Neural progenitor cell (in vitro differentiated cells): ENCODE data around the gene SNAI3. TPM values are rescaled to one million over a fixed set of nuclear protein-coding genes. Genes with fewer than 3 reads are reported as not detected.
A peak's percentile ranks its signal among the peaks of the same experiment; 100 is the strongest.

Source experiments
- DNase-seq: peaks from one replicate; pipeline ENCODE4 v3.0.0-alpha.2; 2016; ENCODE audit warnings: low spot score
- H2AFZ ChIP-seq: fragments of 200-600 bp; sonication (generic); replicated peaks from 2 replicates; pipeline ENCODE4 v1.6.1; 2016; ENCODE audit warnings: antibody characterized with exemption
- H3F3A ChIP-seq: fragments of 200-600 bp; sonication (generic); 2 replicates; pipeline ENCODE4 v1.6.1; 2016; ENCODE audit warnings: antibody characterized with exemption, low read depth
- H3K27ac ChIP-seq: fragments of 200-600 bp; sonication (generic); 2 replicates; pipeline ENCODE4 v1.5.1; 2016; ENCODE audit warnings: mild to moderate bottlenecking
- H3K27me3 ChIP-seq: fragments of 200-600 bp; sonication (generic); 2 replicates; pipeline ENCODE4 v1.6.1; 2016; ENCODE audit warnings: mild to moderate bottlenecking, moderate library complexity
- H3K36me3 ChIP-seq: fragments of 200-600 bp; sonication (generic); 2 replicates; pipeline ENCODE4 v1.5.1; 2016
- H3K4me1 ChIP-seq: fragments of 200-600 bp; sonication (generic); 2 replicates; pipeline ENCODE4 v1.6.1; 2016; ENCODE audit warnings: mixed run types
- H3K4me2 ChIP-seq: fragments of 200-600 bp; sonication (generic); 2 replicates; pipeline ENCODE4 v1.6.1; 2016
- H3K4me3 ChIP-seq: fragments of 200-600 bp; sonication (generic); 2 replicates; pipeline ENCODE4 v1.5.1; 2016
- H3K79me2 ChIP-seq: fragments of 200-600 bp; sonication (generic); 2 replicates; pipeline ENCODE4 v1.6.1; 2016; ENCODE audit warnings: low read depth
- H3K9ac ChIP-seq: fragments of 200-600 bp; sonication (generic); 2 replicates; pipeline ENCODE4 v1.6.1; 2016
- H3K9me3 ChIP-seq: fragments of 200-600 bp; sonication (generic); 2 replicates; pipeline ENCODE4 v1.5.1; 2016; ENCODE audit warnings: low read depth
- H4K20me1 ChIP-seq: fragments of 200-600 bp; sonication (generic); 2 replicates; pipeline ENCODE4 v1.6.1; 2016; ENCODE audit warnings: low read depth
- H3K27ac Mint-ChIP-seq: 3 replicates; pipeline ENCODE4 v1.8.0; 2021; ENCODE audit warnings: mixed read lengths
- H3K27me3 Mint-ChIP-seq: 2 replicates; pipeline ENCODE4 v1.8.0; 2022; ENCODE audit warnings: low read depth, mild to moderate bottlenecking, inconsistent platforms, moderate library complexity, mixed read lengths; ENCODE audit not compliant: insufficient read depth
- H3K36me3 Mint-ChIP-seq: 3 replicates; pipeline ENCODE4 v1.8.0; 2021; ENCODE audit warnings: mixed read lengths
- H3K4me1 Mint-ChIP-seq: 3 replicates; pipeline ENCODE4 v1.8.0; 2021; ENCODE audit warnings: mixed read lengths
- H3K4me3 Mint-ChIP-seq: 3 replicates; pipeline ENCODE4 v1.8.0; 2021; ENCODE audit warnings: mild to moderate bottlenecking, moderate library complexity, mixed read lengths
- H3K9me3 Mint-ChIP-seq: 3 replicates; pipeline ENCODE4 v1.8.0; 2020; ENCODE audit warnings: mixed read lengths
- EZH2 ChIP-seq: fragments of 200-600 bp; sonication (generic); IDR thresholded peaks from 2 replicates; pipeline ENCODE4 v1.6.1; 2017; ENCODE audit warnings: antibody characterized with exemption, mild to moderate bottlenecking, moderate library complexity
- EZH2phosphoT487 ChIP-seq: fragments of 200-600 bp; sonication (generic); IDR thresholded peaks from 2 replicates; pipeline ENCODE4 v1.6.1; 2017; ENCODE audit warnings: antibody characterized with exemption
- total RNA-seq: library from RNA; depleted of rRNA; stranded (reverse); fragments of >200 nt; gene quantifications from 2 replicates; pipeline ENCODE4 v1.2.3, GENCODE V29; 2015; ENCODE audit warnings: low replicate concordance
- TF ChIP-seq, protein P1 (sequence below): fragments of 200-600 bp; sonication (generic); IDR thresholded peaks from 2 replicates; pipeline ENCODE4 v1.5.1; 2017; ENCODE audit warnings: antibody characterized with exemption, mild to moderate bottlenecking

SNAI3 gene
- total RNA-seq, 1 donor from 2014 or later, result not detected

DNA sequence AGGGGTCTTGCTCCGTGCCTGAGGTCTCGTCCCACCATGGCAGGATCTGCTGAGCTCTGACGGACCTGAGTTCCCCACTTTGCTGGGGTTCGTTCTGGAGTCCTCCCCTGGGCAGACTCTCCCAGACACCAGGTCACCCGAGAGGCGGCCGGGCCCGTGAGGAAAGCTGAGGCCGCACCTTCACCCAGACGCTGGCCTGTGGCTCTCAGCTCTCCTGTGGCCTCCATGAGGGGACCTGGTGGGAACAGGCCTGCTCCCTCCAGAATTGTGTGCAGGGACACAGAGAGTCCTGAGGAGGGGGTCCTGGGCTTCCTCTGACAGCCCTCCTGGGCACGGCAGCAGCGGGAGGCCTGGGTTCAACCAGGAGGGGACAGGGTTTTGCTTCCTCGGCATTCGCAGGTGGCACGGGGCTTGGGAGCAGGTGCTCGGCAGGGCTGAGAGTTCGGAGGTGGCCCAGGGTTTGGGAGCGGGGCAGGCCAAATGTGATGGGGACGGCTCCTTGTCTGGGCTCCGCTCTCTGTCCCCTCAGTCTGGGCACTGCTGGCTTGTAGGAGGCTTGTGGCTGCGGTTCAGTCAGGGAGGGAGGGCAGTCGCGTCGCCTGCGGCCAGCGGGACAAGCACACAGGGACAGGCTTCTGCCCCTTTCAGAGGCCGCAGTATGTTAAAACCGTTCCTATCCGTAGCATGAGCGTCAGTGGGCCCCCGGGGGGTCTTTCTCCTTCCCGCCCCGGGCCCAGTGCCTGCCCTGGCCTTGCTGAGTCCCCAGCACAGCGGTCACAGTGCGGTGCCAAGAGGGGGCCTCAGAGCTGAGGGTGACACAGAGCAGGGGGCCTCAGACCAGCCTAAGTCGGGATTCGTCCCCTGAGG is 8.1 kb upstream of the SNAI3 start:
- no peaks in the 10 kb centered on the region for H3K36me3 ChIP-seq
- Mint-ChIP-seq H3K4me3 (no peak overlapping the region), H3K9me3 (no peaks in the 10 kb centered on the region), H3K27me3 (peaks cover 4% of the 10 kb centered on the region), H3K27ac (no peak overlapping the region), H3K4me1 (no peaks in the 10 kb centered on the region), H3K36me3 (no peaks in the 10 kb centered on the region)
- H3F3A ChIP-seq, result no peaks in the 10 kb centered on the region
- DNase-seq, result no peak
- no peaks in the 10 kb centered on the region for H3K4me1 ChIP-seq
- H3K4me2 ChIP-seq, result no peak overlapping the region
- peaks cover under 1% of the 10 kb centered on the region for H3K27me3 ChIP-seq
- no peak overlapping the region for H3K9ac ChIP-seq
- no peaks in the 10 kb centered on the region for H3K79me2 ChIP-seq
- H3K27ac ChIP-seq, result no peak overlapping the region
- no peak overlapping the region for H3K4me3 ChIP-seq
- TF ChIP-seq, protein P1, sequence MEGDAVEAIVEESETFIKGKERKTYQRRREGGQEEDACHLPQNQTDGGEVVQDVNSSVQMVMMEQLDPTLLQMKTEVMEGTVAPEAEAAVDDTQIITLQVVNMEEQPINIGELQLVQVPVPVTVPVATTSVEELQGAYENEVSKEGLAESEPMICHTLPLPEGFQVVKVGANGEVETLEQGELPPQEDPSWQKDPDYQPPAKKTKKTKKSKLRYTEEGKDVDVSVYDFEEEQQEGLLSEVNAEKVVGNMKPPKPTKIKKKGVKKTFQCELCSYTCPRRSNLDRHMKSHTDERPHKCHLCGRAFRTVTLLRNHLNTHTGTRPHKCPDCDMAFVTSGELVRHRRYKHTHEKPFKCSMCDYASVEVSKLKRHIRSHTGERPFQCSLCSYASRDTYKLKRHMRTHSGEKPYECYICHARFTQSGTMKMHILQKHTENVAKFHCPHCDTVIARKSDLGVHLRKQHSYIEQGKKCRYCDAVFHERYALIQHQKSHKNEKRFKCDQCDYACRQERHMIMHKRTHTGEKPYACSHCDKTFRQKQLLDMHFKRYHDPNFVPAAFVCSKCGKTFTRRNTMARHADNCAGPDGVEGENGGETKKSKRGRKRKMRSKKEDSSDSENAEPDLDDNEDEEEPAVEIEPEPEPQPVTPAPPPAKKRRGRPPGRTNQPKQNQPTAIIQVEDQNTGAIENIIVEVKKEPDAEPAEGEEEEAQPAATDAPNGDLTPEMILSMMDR, result no peak
- TF ChIP-seq EZH2 (no peak), EZH2phosphoT487 (no peak)
- H3K9me3 ChIP-seq, result no peaks in the 10 kb centered on the region
- H4K20me1 ChIP-seq, result no peaks in the 10 kb centered on the region
- no peak overlapping the region for H2AFZ ChIP-seq

DNA sequence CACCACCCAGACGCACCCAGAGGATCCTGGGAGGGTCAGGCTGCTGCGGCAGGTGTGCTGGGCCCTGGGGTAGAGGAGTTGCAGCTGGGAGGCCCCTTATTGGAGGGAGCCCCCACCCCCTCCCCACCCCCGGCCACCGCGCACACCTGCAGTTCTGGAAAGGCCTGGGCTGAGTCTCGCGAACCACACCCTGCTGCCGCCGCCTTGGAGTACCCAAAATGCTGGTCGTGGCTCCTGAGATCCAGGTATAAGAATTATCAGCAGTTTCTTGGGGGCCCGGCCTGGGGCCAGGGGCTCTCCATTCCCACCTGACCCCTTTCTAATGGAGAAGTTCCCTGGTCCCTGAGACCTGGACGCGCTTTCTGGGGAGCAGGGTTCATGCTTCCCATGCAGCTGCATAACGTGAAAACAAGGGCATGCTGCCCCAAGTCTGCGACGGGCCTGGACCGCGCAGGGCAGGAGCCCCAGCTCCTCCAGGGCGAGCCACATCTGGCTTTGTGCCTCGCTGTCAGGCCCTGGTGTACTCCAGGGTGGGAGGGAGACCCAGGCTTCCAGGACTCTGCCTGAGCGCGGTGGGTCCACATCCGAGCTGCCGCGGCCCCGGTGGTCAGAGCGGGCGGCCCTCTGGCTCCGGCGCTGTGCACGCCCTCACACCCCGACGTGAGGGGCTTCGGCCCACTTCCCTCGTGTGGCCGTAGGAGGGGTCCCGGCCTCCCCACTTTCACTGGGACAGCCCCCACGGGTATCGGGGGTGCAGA is 7.3 kb upstream of the SNAI3 start:
- no peaks in the 10 kb centered on the region for H3K4me1 Mint-ChIP-seq
- no peaks in the 10 kb centered on the region for H3K79me2 ChIP-seq
- peaks cover 9% of the 10 kb centered on the region for H3K27me3 ChIP-seq
- H3K27ac ChIP-seq, result no peak overlapping the region
- no peaks in the 10 kb centered on the region for H3K9me3 Mint-ChIP-seq
- H2AFZ ChIP-seq, result no peak overlapping the region
- H3K4me3 Mint-ChIP-seq, result no peak overlapping the region
- H4K20me1 ChIP-seq, result no peaks in the 10 kb centered on the region
- no peak overlapping the region for H3K4me2 ChIP-seq
- peaks cover 9% of the 10 kb centered on the region for H3K27me3 Mint-ChIP-seq
- H3K9me3 ChIP-seq, result no peaks in the 10 kb centered on the region
- no peak overlapping the region for H3K9ac ChIP-seq
- H3F3A ChIP-seq, result no peaks in the 10 kb centered on the region
- no peak overlapping the region for H3K27ac Mint-ChIP-seq
- DNase-seq, result no peak
- H3K36me3 ChIP-seq, result no peaks in the 10 kb centered on the region
- H3K4me3 ChIP-seq, result no peak overlapping the region
- TF ChIP-seq EZH2phosphoT487, result no peak
- TF ChIP-seq EZH2, result no peak
- TF ChIP-seq, protein P1, result no peak
- H3K36me3 Mint-ChIP-seq, result no peaks in the 10 kb centered on the region
- no peaks in the 10 kb centered on the region for H3K4me1 ChIP-seq

DNA sequence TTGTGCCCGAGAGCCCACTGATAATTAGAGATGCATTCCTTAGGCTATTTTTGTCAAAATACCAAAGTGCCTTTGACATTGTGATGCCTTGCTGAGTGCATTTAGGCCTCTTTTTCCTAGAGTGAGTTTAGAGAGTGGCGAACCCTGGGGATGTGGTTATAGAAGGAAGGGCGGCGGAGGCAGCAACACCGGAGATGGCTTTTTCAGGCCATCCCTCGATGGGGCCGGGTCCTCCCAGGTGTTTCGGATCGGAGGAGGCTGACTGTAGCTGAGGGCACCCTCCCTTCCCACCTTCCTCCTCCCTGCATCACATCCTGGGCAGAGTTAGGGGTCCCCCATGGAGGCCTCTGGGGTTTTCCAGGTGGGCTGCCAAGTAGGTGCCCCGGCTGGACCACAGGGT is 6.6 kb upstream of the SNAI3 start:
- Histone ChIP-seq H3K36me3 (no peaks in the 10 kb centered on the region), H4K20me1 (no peaks in the 10 kb centered on the region), H3K4me3 (no peak overlapping the region), H3K27ac (no peak overlapping the region), H3K4me1 (peaks cover 3% of the 10 kb centered on the region), H3K4me2 (no peak overlapping the region), H2AFZ (no peak overlapping the region), H3K9ac (peak overlapping the region; percentile 9), H3F3A (no peaks in the 10 kb centered on the region), H3K27me3 (peaks cover 16% of the 10 kb centered on the region), H3K79me2 (no peaks in the 10 kb centered on the region), H3K9me3 (no peaks in the 10 kb centered on the region)
- Mint-ChIP-seq H3K4me1 (no peaks in the 10 kb centered on the region), H3K4me3 (no peak overlapping the region), H3K27ac (no peak overlapping the region), H3K27me3 (peaks cover 14% of the 10 kb centered on the region), H3K9me3 (no peaks in the 10 kb centered on the region), H3K36me3 (no peaks in the 10 kb centered on the region)
- DNase-seq, result no peak
- no peak for TF ChIP-seq EZH2
- TF ChIP-seq, protein P1, result no peak
- no peak for TF ChIP-seq EZH2phosphoT487
